Stimulated activated CD4-positive, alpha-beta T cell treated with anti-CD3 and anti-CD28 coated beads, Interleukin-1b, Interleukin-23, amount 100 ng/mL, for 4 hours (primary cell): ENCODE measurements around the gene HLCS.

ENCODE experiments used
- DNase-seq, 2 donors: peaks; one replicate each; pipeline ENCODE4 v3.0.0-alpha.2; 2020; ENCODE audit warnings: low read depth in 2 of 2

Gene HLCS

GRCh38 chr21:36747041-36747814, 219.2 kb downstream of the HLCS start:
- no peak for DNase-seq

- DNase-seq: no peak
Observed at GRCh38 chr21:36745459-36745858, 221.0 kb downstream of the HLCS start.

GRCh38 chr21:36744560-36745231, 221.8 kb downstream of the HLCS start:
- no peak for DNase-seq

- DNase-seq: no peak
Observed at GRCh38 chr21:36744190-36744559, 222.3 kb downstream of the HLCS start.

GRCh38 chr21:36743446-36743845, 223.0 kb downstream of the HLCS start:
- no peak for DNase-seq

DNA sequence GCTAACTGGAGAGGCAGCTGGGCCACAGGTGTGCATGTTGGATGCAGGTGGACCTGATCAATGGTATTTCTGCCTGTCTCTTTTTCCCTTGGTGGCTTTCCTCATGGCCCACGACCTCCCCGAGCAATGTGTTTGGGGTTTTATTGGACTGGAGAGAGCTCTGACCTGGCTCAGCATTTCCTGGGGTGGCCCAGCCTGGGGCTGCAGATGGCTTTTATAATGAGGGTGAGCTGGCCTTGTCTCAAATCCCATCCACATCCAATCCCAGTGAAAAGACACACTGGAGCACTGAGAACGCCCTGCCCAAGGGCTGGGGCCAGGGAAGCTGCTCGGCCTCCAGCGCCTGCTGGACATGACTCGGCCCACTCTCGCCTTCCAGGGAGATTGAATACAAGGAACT, 223.5 kb downstream of the HLCS start:
- no peak for DNase-seq

- no peak for DNase-seq
Observed at GRCh38 chr21:36741506-36741905, 225.0 kb downstream of the HLCS start.

DNA sequence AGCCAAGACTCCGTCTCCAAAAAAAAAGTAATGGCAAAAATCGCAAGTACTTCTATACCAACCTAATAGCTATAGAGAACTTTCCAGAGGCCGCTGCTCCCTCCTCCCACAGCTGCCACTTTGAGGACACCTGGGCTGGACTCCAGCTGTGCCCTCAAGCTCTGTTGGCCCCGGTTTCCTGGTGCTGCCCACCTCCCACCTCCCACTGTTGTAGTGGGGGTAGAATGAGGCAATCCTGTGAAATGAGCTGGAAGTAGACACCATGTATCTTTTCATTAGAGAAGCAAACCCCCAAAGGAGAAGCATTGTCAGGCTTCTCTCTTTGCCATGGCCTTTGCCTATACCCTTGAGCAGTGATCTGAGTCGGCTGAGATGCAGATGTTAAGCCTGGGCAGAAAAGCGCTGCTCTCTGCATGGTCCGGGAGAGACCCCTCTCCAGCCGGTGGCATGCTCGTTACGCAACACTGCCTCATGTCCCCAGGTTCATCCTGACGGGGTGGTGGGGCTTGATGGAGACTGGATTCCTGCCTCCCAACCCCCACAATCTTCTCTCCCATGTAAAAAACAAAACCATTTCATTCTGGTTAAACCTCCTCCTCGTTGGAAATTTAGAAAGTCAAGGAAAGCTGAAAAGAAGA, 227.9 kb downstream of the HLCS start:
- no peak for DNase-seq

DNA sequence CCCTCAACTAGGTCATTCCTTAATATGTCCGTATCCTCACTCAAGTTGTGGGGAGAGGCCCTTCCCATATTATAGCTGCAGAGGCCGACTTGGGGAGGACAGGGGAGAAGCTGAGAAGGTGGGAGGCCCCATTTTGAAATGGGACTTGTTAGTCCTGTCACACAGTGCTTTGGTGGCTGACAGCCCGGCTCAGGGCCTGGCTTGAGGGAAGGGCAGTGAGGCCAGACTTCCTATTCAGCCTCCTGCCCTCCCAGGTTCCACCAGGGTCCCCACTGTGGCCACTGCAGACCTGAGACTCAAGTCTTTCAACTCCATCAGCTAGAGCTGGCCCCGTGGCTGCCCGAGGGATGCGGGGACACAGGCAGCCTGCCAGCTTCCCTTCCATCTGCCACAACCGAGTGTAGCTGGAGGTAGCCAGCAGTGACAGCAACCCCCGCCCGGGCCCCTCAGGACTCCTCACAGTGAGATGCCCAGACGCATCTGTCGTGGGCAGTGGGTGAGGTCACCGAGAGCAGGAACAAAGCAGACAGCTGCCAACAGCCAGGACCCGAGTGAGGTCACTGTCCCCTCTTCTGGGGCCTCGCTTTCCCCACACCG, 230.6 kb downstream of the HLCS start:
- DNase-seq: no peak

- DNase-seq: no peak
Observed at GRCh38 chr21:36735201-36735515, 231.3 kb downstream of the HLCS start.

DNA sequence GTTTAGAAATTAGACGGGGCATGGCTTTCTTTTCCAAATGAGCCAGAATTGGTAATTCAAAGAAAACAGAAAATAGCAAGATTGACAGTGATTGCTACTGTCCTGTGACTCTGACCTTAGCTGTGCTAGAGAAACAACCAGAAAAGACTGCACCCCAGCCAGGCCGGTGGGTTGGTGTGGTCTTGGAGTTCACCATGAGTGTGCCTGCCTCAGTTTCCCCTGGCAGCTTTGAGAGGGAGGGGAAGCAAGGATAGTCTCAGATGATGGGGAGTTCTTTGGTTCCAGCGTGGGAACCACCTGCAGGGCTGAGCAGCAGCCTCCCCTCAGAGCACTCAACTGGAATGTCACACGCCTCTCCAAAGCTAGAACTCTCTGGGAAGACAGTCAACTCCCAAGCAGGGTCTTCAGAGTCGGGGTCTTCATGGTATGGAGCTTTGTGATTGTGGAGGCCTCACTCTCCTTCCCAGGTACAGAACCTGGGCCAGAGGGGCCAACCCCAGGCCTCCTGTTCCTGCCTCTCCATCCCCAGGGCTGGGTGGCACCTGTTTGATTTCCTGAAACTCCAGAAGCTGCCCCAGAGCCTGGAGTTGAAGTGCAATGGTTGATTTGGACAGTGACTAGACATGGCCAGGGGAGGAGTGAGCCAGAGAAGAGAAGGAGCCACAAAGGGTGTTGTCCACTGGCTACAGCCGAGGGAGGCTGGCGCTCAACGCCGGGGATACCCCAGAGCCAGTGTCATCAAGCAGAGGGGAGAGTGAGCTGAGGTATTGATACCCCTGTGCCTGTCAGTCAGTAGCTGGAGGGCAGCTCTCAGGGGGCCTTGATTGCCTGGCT, 231.9 kb downstream of the HLCS start:
- no peak for DNase-seq

- DNase-seq: no peak
Observed at GRCh38 chr21:36733857-36734256, 232.6 kb downstream of the HLCS start.

DNA sequence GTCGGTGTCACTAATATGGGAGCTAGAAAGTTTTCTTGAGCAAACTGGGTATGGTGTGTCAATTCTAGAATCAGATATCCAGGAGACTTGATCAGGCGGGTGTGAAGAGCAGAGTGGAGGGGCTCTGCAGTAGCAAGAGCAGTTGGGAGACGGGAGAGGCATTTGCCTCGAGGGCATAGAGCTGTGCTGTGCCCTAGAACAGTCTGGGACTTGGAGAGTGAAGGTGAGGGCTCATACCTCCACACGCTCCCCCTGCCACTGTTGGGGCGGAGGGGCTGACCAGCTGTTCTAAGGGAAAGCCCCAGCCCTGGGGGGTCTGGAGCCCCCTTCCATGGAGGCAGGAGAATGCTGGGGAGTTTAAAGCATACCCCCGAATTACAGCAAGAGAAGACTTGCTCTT, 233.7 kb downstream of the HLCS start:
- DNase-seq: no peak

DNA sequence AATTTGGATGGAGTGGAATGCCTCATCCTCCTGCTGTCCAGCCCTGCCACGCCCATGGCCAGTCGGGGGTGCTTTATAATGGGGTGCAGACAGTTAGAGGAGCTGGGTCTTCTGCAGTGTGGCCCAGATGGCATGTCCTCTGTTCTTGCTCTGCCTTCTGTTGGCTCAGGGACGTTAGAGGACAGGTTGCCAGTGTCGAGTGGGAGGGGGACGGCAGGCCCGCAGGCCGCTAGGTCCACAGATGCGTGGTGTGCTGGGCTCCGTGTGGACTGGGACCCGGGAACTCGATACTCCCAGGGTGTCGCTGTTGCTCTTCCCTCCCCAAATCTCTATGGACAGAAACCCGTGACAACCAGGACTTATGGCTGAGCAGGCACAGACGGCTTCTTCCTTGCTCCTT, 234.3 kb downstream of the HLCS start:
- DNase-seq: no peak

- DNase-seq: no peak
Observed at GRCh38 chr21:36730291-36731281, 235.9 kb downstream of the HLCS start.

- DNase-seq: no peak
Observed at GRCh38 chr21:36729310-36729970, 237.0 kb downstream of the HLCS start.

- no peak for DNase-seq
Observed at GRCh38 chr21:36728371-36729111, 237.9 kb downstream of the HLCS start.

- DNase-seq: no peak
Observed at GRCh38 chr21:36727866-36728265, 238.6 kb downstream of the HLCS start.

DNA sequence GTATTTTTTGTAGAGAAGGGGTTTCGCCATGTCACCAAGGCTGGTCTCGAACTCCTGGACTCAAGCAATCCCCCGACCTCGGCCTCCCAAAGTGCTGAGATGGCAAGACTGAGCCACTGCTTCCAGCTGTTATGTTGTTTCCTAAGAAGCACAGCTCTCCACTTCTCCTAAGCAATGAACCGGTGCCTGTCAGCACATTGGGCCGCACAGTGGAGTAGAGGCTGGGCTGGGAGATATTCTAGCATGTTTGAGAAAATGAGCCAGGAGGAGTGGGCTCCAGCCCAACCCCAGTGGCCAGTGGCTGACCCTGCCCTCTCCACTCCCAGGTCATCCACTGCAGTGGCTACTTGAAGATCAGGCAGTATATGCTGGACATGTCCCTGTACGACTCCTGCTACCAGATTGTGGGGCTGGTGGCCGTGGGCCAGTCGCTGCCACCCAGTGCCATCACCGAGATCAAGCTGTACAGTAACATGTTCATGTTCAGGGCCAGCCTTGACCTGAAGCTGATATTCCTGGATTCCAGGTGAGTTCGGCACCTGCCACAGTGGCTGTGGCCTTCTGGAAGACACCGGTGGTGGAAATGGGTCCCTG, 240.6 kb downstream of the HLCS start:
- no peak for DNase-seq
